Activated CD8-positive, alpha-beta memory T cell treated with anti-CD3 and anti-CD28 coated beads, Interleukin-2, amount 50 U/mL, for 48 hours (primary cell): ENCODE results near the gene GAS6.
"Not testable (repeated sequence)": the region's sequence is repeated elsewhere in the genome, so short reads cannot be mapped to it uniquely, and the experiment has no call there.

Source experiments
- DNase-seq: peaks from one replicate; pipeline ENCODE4 v3.0.0-alpha.2; 2020

GAS6 gene

DNA sequence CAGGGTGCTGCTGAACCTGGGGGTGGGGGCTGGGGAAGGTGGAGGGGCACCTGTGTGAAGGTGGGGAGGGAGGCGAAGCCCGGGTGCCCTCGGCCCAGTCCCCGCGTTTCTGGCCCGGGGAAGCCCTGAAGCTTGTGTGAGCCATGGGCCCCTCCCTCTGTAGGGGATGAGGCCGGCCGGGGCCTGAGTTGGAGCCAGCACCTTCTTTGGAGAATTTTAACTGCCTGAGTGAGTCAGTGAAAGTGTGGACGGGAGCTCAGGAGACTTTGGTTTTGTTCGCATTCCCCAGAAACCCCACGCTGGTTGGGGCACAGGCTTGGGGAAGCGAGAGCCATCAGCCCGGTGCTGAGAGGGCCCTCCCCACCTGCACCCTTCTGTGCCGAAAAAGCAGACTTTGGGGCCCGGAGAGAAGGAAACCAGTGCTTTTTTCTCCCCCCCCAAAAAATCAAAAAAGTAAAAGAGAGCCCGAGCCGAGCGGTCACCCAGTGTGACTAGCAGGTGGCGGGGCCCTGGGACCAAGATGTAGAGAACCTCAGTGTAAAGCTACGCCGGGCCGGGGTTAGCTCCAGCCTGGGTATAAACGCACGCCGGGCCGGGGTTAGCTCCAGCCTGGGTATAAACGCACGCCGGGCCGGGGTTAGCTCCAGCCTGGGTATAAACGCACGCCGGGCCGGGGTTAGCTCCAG lies 59.7 kb downstream of the GAS6 start:
- DNase-seq: no peak

DNA sequence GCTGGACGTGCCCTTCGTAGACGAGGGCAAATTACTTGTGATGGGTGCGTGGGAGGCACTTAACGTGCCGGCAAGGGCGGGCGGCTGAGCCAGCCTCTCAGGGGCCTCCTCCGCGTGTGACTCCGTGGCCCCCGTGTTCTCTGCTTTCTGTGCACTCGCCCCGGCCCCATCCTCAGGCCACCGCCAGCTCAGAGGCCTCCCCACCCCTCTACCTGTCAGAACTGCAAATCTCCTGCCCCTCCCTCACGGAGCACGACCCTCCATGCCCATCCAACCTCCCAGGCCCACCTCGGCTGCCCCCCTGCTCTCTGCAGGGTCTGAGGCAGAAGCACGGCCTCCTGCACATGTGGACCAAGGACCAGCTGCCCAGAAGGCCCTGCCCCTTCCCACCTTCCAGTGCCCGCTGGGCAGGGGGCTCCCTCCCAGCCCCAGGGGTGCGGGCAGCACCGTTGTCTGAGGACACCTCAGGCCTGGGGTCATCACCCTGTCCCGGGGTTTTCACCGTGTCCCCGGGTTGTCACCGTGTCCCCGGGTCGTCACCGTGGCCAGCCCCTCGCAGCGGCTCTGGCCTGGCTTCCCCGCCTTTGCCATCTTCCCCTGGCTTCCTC lies 60.4 kb downstream of the GAS6 start:
- DNase-seq: no peak

DNA sequence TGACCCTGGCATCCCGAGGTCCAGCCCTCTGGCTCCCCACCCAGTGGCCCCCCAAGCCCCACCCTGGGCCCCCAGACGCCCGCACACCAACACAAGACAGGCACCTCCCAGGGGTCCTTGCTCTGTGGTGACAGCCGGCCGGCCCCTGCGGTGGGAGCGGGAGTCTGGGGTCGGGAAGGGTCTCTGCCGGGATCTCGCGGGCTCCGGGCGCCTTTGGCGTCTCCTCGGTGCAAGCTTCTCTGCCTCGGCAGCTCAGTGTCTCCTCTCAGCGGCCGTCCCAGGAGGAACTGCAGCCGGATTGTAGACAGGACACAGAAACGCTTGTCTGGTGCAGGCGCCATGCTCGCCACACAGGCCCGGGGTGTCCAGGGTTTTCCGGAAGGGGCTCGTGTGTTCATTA lies 61.1 kb downstream of the GAS6 start:
- DNase-seq: no peak

GRCh38 chr13:113802090-113802531 lies 61.8 kb downstream of the GAS6 start:
- DNase-seq: no peak

DNA sequence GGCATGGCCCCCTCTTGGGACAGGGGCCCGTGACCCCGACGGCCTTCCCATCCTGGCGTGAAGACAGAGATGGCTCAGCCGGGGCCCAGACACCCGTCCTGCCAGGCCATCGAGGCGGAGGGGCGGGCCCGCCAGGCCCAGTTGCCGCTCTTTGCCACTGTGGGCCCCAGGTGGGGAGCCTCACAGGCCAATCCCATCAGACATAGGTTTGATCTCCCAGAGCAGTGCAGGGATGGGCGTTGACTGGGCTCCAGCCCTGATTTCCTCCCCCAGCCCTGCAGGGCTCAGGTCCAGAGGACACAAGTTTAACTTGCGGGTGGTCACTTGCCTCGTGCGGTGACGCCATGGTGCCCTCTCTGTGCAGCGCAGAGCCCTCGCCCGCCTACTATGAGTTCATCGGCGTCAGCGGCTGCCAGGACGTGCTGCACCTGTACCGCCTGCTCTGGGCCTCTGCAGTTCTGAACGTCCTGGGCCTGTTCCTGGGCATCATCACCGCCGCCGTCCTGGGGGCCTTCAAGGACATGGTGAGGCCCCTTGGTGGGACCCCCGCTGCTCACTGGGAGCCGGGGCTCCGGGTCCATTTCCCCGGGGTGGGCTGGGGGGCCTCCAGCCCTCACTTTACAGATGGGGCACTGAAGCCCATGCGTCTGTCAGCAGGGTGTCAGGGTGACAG lies 62.5 kb downstream of the GAS6 start:
- DNase-seq: no peak

- DNase-seq: no peak
These were observed 63.3 kb downstream of the GAS6 start for GRCh38 chr13:113800576-113800926.

GRCh38 chr13:113798200-113798811 lies 65.6 kb downstream of the GAS6 start:
- no peak for DNase-seq

- DNase-seq: no peak
These were observed 66.8 kb downstream of the GAS6 start for GRCh38 chr13:113796964-113797676.

GRCh38 chr13:113796211-113796963 lies 67.5 kb downstream of the GAS6 start:
- no peak for DNase-seq

GRCh38 chr13:113795362-113795761 lies 68.5 kb downstream of the GAS6 start:
- not testable (repeated sequence) for DNase-seq

DNA sequence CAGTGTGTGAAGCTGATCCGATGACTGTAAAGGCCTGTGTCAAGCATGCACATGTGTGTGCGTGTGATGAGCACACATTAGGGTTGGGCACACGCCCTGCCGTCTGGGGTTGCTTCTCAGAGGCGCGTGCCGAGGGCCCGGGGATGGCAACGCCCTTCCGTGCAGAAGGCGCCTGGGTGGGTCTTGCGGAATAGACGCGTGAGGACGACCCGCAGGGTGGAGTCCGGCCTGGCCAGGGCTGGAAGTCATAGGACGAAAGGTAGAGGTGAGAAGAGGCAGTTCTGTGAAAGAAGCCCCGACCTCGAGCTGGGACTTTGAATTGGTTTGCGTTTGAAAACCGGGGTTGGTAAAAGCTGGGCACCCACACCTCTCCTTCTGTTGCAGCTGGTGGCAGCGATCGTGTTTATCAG lies 69.1 kb downstream of the GAS6 start:
- no peak for DNase-seq

- DNase-seq: no peak
These were observed 69.8 kb downstream of the GAS6 start for GRCh38 chr13:113794086-113794485.

DNA sequence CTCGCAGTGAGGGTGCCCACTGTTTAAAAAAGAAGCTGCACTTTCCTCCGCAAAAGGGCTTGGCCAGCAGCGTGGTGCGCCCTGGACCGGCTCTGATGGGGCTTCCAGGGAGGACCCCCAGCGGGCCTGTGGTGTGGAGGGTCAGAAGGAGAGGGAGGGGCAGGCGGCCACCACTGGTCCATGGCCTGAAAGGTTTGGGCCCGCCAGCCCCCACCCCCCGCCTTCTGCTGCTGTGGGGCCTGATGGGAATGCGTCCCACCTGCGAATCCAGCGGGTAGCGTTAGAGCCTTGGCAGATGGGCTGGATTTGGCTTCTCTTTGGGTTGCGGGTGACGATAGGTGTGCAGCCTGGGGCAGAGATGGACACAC lies 70.2 kb downstream of the GAS6 start:
- no peak for DNase-seq

GRCh38 chr13:113792886-113793717 lies 70.8 kb downstream of the GAS6 start:
- DNase-seq: no peak

DNA sequence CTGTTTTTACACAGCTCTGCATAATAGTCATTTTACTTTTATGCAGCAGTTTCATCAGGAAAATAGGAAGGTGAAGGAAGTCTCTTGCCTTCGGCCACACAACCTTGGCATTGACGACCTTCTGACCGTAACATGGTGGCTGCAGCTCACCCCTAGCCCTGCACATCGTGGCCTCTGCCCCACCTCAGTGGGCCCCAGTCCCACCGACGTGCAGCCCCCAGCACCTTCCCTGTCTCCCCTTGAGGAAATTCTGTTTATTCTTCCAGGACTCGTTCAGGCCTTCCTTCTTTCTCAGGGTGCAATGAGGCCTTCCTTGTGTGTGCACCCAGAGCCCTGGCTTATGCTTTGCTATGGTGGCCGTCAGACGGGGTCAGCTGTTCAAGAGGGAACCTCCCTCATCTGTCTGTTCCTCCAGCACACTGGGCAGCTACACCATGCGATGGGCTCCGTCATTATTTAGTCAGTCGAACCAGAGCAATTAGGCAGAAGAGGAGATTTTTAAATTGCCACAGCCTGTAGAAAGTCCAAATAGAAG lies 71.6 kb downstream of the GAS6 start:
- DNase-seq: no peak

- no peak for DNase-seq
These were observed 72.1 kb downstream of the GAS6 start for GRCh38 chr13:113791761-113792160.

DNA sequence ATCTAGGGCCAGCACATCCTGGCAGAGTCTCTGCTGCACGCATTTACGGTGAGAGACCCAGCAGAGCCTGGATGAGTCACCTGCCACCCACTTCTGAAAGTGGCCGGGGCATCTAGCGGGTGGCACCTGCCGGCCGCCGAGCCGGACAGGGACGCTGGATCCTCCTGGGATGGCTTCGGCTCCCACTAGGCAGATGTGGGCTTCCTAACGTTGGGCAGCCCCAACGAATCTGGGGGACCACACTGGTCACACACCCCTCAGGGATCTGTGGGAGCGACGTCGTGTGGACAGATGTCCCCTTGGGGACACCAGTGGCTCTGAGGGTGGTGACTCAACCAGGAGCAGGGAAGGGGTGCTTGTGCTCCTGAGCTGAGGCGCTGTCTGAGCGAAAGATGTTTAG lies 72.7 kb downstream of the GAS6 start:
- no peak for DNase-seq

- DNase-seq: not testable (repeated sequence)
These were observed 73.9 kb downstream of the GAS6 start for GRCh38 chr13:113789931-113790330.

DNA sequence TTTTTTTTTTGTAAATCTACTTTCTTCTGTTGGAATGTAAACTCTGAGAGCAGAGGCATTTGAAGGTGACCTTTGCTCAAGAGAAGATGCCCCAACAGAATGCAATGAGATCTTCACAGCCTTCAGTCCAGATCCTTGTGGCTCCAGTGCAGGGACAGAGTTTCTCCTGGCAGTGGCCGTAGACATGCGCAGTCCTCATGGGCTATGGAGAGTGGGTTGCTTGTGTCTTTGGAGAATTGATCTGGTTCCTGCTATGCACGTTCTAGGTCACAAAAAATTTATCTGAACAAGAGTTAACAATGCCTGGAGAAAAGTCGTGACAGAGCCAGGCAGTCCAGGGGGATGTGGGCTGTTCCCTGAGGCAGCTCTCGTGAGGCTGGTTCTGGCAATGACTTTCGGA lies 74.7 kb downstream of the GAS6 start:
- DNase-seq: no peak

DNA sequence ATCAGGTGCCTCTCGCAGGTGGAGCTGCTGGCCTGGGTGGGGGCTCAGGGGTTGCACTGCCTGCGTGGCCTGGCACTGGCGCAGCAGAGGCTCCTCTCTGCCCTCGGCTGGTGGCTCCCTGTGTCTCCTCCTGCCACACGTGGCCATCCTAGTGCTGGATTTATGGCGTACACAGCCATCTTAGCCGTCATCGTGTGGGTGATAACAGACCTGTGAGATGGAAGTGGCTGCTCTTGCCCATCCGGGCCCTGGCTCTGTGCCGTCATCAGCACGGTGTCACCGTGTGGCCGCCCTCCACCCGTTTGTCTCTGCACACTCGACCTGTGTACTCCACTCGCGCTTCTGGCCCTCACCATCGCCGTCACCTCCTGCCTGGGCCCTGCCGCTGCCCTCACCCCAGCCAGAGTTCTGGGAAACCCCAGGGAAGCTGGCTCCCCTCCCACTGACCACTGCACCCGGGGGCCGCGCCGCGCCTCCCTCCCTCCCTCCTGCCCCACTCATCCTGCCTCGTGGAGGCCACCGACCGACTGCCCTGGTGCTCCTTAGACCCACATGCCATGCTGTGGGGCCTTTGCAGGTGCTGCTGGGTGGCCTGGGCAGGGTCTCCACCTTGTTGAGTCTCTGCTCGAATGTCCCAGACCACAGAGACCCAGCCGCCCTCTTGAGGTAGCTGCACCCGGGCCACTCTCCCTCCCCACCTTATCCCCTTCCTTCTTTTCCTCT lies 75.3 kb downstream of the GAS6 start:
- no peak for DNase-seq

GRCh38 chr13:113787694-113788093 lies 76.2 kb downstream of the GAS6 start:
- DNase-seq: no peak
